Peyer's patch (tissue), 4 donors: ENCODE data around the gene SLC22A9.

Source experiments
- POLR2A ChIP-seq, 2 donors: fragments of 450-650 bp; IDR thresholded peaks; one replicate each; pipeline ENCODE4 v1.5.1; 2017; ENCODE audit warnings: antibody characterized with exemption in 2 of 2, mild to moderate bottlenecking in 2 of 2, moderate library complexity in 2 of 2
- TF ChIP-seq, protein P1 (sequence below), 6 experiments: fragments of 450-650 bp in 4 of 6; fragments of 200-600 bp in 2 of 6; sonication (generic) in 1 of 6; IDR thresholded peaks; one replicate each; pipeline ENCODE4 v1.5.1; 2017 to 2019; ENCODE audit warnings: antibody characterized with exemption in 6 of 6, mild to moderate bottlenecking in 3 of 6, moderate library complexity in 1 of 6

DNA sequence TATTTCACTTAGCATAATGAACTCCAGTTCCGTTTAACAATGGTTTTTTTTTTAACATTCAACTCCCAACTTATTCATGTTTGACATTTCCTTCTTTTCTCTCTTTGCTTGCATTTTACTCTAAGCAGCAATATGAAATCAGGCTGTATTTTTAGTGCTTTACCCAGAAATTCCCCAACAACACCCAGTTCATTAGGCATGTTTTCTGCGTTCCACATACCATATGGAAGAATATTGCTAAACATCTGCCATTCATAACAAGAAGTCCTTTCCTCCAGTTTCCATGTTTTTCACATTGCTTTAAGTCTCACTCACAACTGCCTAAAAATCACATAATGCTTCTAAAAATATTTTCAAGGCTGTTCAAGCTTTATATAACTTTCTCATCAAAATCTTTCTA lies 75.5 kb downstream of the SLC22A9 start:
- TF ChIP-seq, protein P1, sequence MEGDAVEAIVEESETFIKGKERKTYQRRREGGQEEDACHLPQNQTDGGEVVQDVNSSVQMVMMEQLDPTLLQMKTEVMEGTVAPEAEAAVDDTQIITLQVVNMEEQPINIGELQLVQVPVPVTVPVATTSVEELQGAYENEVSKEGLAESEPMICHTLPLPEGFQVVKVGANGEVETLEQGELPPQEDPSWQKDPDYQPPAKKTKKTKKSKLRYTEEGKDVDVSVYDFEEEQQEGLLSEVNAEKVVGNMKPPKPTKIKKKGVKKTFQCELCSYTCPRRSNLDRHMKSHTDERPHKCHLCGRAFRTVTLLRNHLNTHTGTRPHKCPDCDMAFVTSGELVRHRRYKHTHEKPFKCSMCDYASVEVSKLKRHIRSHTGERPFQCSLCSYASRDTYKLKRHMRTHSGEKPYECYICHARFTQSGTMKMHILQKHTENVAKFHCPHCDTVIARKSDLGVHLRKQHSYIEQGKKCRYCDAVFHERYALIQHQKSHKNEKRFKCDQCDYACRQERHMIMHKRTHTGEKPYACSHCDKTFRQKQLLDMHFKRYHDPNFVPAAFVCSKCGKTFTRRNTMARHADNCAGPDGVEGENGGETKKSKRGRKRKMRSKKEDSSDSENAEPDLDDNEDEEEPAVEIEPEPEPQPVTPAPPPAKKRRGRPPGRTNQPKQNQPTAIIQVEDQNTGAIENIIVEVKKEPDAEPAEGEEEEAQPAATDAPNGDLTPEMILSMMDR (IDR thresholded peaks at IDR 0.05): no peak
- no peak for TF ChIP-seq POLR2A (IDR thresholded peaks at IDR 0.05)
